GM12872 (cell line): ENCODE results near the gene BCAS1.

Source experiments
- CTCF ChIP-seq: IDR thresholded peaks from 3 replicates; pipeline ENCODE4 v1.5.1; 2011; ENCODE audit warnings: low read depth, mild to moderate bottlenecking, low read length, moderate library complexity; ENCODE audit not compliant: insufficient read depth

Gene BCAS1

GRCh38 chr20:53901497-53902096, 168.8 kb downstream of the BCAS1 start:
- no peak for TF ChIP-seq CTCF

GRCh38 chr20:53901064-53901463, 169.3 kb downstream of the BCAS1 start:
- TF ChIP-seq CTCF, result no peak

GRCh38 chr20:53900380-53900999, 169.9 kb downstream of the BCAS1 start:
- TF ChIP-seq CTCF, result no peak

- TF ChIP-seq CTCF, result no peak
Observed at GRCh38 chr20:53899351-53900167, 170.8 kb downstream of the BCAS1 start.

- no peak for TF ChIP-seq CTCF
Observed at GRCh38 chr20:53898556-53898931, 171.8 kb downstream of the BCAS1 start.

GRCh38 chr20:53897884-53898555, 172.4 kb downstream of the BCAS1 start:
- no peak for TF ChIP-seq CTCF

- no peak for TF ChIP-seq CTCF
Observed at GRCh38 chr20:53896647-53897046, 173.7 kb downstream of the BCAS1 start.
